NCI-H2107 treated with DMSO at 0.1 percent for 48 hours (cell line): Measurements from ENCODE around the gene SESN1.

Source experiments
- DNase-seq: peaks from one replicate; lab custom pipeline; 2025; ENCODE audit not compliant: unreplicated experiment; lab: John Stamatoyannopoulos, UW

The SESN1 gene

GRCh38 chr6:108966855-108967755 is 127.5 kb downstream of the SESN1 start:
- peak; percentile 75 for DNase-seq

- no peak for DNase-seq
These were observed 128.4 kb downstream of the SESN1 start for GRCh38 chr6:108966251-108966650.

GRCh38 chr6:108961985-108962384 is 132.7 kb downstream of the SESN1 start:
- no peak for DNase-seq

GRCh38 chr6:108961077-108961476 is 133.6 kb downstream of the SESN1 start:
- no peak for DNase-seq

GRCh38 chr6:108960601-108961000 is 134.0 kb downstream of the SESN1 start:
- DNase-seq = no peak

- DNase-seq = no peak
These were observed 134.6 kb downstream of the SESN1 start for GRCh38 chr6:108959972-108960582.

GRCh38 chr6:108958900-108959770 is 135.5 kb downstream of the SESN1 start:
- DNase-seq = no peak

- DNase-seq = no peak
These were observed 137.4 kb downstream of the SESN1 start for GRCh38 chr6:108957221-108957620.

- no peak for DNase-seq
These were observed 139.2 kb downstream of the SESN1 start for GRCh38 chr6:108955329-108955949.

GRCh38 chr6:108953681-108954080 is 141.0 kb downstream of the SESN1 start:
- DNase-seq = no peak

GRCh38 chr6:108952776-108953486 is 141.7 kb downstream of the SESN1 start:
- no peak for DNase-seq

- DNase-seq = no peak
These were observed 143.2 kb downstream of the SESN1 start for GRCh38 chr6:108951351-108951953.

- no peak for DNase-seq
These were observed 146.4 kb downstream of the SESN1 start for GRCh38 chr6:108948181-108948661.

GRCh38 chr6:108947114-108947854 is 147.4 kb downstream of the SESN1 start:
- DNase-seq = peak; percentile 27

- DNase-seq = no peak
These were observed 148.0 kb downstream of the SESN1 start for GRCh38 chr6:108946695-108947094.

GRCh38 chr6:108945681-108946159 is 148.9 kb downstream of the SESN1 start:
- DNase-seq = no peak

- DNase-seq = no peak
These were observed 149.7 kb downstream of the SESN1 start for GRCh38 chr6:108944707-108945680.

- no peak for DNase-seq
These were observed 150.6 kb downstream of the SESN1 start for GRCh38 chr6:108944071-108944470.
